H7 (cell line): Measurements from ENCODE around the gene PRPF31. TPM values are rescaled to one million over a fixed set of nuclear protein-coding genes. Genes with fewer than 3 reads are reported as not detected.

ENCODE experiments used
- DNase-seq: peaks from one replicate; pipeline ENCODE4 v3.0.0; 2012
- H3K27me3 ChIP-seq: 2 replicates; pipeline ENCODE4 v1.6.0; 2011; ENCODE audit warnings: mild to moderate bottlenecking, low read length; ENCODE audit not compliant: control insufficient read depth, insufficient read depth
- H3K36me3 ChIP-seq: replicated peaks from 2 replicates; pipeline ENCODE4 v1.5.1; 2011; ENCODE audit warnings: low read length; ENCODE audit not compliant: control insufficient read depth, insufficient read depth
- H3K4me3 ChIP-seq: 2 replicates; pipeline ENCODE4 v1.5.1; 2011; ENCODE audit warnings: low read depth, mild to moderate bottlenecking, control low read depth, low read length, moderate library complexity; ENCODE audit not compliant: insufficient read depth
- total RNA-seq: library from RNA; depleted of rRNA; stranded (reverse); fragments of >200 nt; shearing (Covaris generic); gene quantifications from 2 replicates; pipeline ENCODE4 v1.2.3, GENCODE V29; 2014

The PRPF31 gene
- total RNA-seq, 1 experiment from 2014 or later = 100 TPM

DNA sequence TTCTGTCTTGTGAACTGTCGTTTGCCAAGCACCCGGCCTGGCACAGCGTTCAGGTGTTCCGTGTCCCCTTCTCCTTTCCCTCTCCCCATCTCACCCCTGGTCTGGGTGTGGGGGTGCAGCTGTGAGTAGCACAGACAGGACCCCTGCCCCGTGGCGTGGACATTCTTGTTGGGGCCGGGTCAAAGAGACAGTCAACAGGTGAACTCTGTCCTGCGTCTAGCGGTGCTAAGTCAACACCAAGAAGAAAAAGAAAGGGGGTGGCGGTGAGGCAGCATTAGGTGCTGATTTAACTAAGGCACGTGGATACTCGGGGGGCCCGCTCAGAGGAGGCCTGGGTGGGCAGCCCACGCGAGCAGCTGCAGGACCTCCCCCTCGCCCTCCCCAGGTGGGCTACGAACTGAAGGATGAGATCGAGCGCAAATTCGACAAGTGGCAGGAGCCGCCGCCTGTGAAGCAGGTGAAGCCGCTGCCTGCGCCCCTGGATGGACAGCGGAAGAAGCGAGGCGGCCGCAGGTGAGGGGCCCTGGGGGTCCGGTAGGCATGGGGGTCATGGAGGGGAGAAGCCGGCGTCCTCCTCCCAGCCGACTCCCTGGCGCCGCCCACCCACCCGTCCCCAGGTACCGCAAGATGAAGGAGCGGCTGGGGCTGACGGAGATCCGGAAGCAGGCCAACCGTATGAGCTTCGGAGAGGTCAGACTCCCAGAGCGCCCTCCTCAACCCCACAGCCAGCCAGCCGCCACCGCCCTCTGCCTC, 12.3 kb downstream of the PRPF31 start:
- Histone ChIP-seq H3K36me3 (peaks cover 28% of the 10 kb centered on the region), H3K4me3 (no peak overlapping the region), H3K27me3 (no peaks in the 10 kb centered on the region)
- DNase-seq = peak; percentile 52

DNA sequence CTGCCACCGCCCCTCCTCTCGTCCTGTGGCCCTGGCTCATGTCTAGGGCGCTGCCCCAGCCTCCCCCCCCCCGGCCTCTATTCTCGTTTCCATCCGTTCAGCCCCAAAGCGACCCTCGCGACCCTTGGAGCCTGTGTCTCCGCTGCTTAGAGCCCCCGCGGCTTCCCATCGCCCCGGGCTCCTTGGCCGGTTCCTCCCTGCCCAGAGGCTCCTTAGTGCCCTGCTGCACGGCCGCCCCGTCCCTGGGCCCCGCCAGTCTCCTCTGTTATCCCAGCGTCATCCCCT, 12.8 kb downstream of the PRPF31 start:
- no peak for DNase-seq

DNA sequence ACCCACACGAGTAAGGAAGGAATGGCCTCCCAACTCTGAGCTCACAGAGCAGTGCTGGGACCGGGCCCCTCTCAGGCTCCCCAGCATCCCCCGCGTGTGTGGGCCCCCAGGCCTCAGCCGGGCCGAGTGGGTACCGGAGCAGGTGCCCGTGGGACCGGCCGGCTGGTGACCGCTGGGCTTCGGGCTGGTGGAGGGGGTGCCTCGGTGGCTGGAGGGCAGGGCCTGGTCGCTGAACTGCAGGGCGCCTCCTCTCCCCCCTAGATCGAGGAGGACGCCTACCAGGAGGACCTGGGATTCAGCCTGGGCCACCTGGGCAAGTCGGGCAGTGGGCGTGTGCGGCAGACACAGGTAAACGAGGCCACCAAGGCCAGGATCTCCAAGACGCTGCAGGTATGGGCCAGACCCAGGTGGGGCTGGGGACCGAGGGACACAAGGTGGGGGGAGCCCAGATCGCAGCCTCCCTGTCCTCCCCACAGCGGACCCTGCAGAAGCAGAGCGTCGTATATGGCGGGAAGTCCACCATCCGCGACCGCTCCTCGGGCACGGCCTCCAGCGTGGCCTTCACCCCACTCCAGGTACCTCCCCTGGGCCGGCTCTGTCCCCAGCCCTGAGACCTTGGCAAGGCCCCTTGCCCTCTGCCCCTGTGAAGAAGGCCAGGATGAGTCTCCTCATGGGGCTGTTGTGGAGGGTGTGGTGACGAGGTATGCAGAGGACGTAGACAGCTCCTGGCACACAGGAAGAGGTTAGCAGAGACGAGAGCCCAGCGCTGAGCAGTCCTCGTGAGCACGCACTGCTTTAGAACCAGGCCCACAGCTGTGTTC, 13.5 kb downstream of the PRPF31 start:
- no peak for DNase-seq
- H3K36me3 ChIP-seq = peaks cover 21% of the 10 kb centered on the region
- no peak overlapping the region for H3K4me3 ChIP-seq
- H3K27me3 ChIP-seq = no peaks in the 10 kb centered on the region

More for the DNA sequence above, 12.8 kb downstream of the PRPF31 start:
- H3K4me3 ChIP-seq = no peak overlapping the region
- peaks cover 23% of the 10 kb centered on the region for H3K36me3 ChIP-seq
- no peaks in the 10 kb centered on the region for H3K27me3 ChIP-seq

DNA sequence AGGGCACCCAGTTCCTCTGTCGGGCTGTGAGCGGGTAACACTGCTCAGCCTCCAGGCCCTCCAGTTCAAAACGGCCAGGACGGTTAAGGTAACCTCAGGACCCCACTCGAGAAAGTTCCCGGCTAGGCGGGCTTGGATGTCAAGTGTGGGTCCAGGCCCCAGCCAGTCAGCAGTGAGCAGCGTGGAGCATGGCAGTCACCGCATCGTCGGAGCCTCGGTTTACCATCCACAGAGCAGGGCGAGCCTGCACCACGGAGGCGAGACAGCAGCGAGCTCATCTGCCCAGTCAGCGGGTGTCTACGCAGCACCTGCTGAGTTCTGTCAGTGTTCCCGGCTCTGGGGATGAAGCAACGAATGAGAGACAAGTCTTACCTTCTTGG, 14.1 kb downstream of the PRPF31 start:
- H3K4me3 ChIP-seq = no peak overlapping the region
- DNase-seq = no peak
- H3K27me3 ChIP-seq = no peaks in the 10 kb centered on the region
- peaks cover 19% of the 10 kb centered on the region for H3K36me3 ChIP-seq

DNA sequence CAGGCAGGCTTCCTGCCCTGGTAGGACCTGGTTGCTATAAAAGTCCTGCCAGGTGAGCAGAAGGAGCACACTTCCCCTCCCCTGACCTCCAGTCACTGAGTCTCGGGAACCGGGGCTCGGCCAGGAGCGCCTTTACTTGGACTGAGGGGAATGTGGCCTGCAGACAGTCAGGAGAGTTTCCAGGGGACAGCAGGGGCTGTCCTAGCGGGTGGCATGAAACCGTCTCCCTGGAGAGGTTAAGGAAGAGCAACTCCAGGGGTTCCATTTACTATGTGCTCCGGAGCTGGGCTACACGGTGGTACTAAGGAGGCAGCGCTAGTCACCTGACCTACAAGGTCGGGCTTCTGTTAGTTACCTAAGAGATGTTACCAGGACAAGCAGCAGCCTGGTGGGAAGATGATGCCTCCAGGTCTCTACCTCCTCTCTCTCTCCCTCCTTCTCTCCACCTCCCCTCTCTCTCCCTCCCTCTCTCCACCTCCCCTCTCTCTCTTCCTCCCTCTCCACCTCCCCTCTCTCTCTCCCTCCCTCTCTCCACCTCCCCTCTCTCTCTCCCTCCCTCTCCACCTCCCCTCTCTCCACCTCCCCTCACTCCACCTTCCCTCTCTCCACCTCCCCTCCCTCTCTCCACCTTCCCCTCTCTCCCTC, 17.9 kb downstream of the PRPF31 start:
- DNase-seq = no peak
- no peaks in the 10 kb centered on the region for H3K27me3 ChIP-seq
- H3K4me3 ChIP-seq = no peak overlapping the region
- peaks cover 9% of the 10 kb centered on the region for H3K36me3 ChIP-seq

DNA sequence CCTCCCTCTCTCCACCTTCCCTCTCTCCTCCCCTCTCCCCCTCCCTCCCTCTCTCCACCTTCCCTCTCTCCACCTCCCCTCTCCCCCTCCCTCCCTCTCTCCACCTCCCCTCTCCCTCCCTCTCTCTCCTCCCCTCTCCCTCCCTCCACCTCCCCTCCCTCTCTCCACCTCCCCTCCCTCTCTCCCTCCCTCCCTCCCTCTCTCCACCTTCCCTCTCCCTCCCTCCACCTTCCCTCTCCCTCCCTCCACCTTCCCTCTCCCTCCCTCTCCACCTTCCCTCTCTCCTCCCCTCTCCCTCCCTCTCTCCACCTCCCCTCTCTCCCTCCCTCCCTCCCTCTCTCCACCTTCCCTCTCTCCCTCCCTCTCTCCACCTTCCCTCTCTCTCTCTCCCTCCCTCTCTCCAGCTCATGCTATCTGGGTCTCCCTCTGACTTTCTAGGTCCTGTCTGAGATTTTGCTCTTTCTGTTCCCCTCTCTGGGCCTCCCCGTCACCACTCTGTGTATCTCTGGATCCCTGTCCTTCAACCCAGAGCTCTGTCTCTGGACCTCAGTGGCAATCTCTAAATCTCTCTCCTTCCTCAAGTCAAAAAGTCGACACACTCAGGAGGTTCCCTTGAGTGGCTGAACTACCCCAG, 18.5 kb downstream of the PRPF31 start:
- Histone ChIP-seq H3K4me3 (no peak overlapping the region), H3K36me3 (peaks cover 9% of the 10 kb centered on the region), H3K27me3 (no peaks in the 10 kb centered on the region)
- no peak for DNase-seq

DNA sequence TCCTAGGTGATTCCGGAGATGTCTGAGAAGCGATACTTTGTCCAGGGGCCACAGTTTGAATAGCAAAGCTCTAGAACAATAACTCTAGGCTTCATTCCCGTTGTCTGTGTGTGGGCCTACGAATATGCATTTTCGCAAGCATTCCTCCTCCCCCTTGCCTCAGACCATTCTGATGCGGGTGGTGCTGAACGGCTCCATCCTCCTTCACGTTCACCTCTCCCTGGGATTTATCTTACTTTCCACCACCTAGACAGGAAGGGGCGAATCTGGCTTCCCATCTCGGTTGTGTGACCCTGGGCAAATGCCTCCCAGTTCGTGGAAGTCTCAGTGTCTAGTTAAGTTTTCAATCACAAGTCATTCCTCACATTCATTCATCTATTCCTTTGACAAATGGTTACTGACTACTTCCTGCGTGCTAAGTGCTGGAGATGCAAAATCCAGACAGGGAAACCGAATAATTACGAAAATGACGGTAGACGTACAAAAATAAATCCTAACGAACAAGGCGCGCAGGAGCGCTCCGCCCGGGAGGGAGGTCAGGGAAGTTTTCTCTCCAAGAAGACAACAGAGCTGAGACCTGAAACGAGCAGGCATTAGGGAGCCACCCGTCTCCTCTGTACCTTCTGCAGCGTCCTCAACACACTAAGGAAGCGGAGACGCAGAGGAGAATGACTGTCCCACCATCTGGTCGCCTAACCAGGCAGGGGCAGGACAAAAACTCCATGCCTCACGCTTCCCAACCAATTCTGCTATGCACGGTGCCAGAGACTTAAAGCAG, 20.7 kb downstream of the PRPF31 start:
- no peaks in the 10 kb centered on the region for H3K27me3 ChIP-seq
- no peak for DNase-seq
- peaks cover 3% of the 10 kb centered on the region for H3K36me3 ChIP-seq
- H3K4me3 ChIP-seq = peak overlapping the region; percentile 60

DNA sequence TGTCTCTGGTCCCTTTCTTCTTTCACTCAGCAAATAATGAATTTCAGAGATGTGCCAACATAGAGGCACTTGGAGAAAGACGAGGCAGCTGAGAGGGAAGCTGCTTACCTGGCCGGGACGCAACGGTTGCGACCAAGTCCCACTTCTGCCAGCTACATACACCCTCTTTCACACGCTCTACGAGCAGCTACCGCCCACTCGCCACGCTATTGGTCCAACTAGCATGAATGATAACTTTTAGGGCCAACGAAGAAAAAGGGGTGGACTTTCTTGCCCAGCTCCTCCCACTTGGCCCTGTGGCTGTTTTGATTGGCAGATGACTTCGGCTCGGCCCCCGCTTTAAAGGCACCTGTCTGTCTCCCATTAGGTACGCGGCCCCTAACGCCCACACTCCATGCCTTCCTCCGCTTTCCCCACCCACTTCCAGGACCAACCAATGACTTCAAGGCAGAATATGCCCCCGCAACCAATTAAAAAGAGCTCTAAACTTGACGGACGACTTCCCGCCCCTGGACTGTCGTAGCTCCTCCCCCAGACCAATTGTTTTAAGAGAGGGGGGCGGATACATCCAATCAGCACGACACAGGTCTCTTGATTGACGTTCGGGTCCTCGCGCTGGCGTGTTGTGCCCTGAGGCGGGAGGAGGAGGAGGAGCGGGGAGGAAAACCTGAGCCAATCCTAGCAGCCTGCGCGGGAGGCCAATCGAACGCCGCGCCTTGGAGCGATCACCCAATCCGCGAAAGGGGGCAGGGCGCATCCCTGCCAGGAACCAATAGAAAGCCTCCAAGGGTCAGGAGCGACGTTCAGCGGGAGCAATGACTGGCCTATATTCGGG, 21.5 kb downstream of the PRPF31 start:
- peak; percentile 99 for DNase-seq
- no peaks in the 10 kb centered on the region for H3K27me3 ChIP-seq
- peak overlapping the region; percentile 86 for H3K4me3 ChIP-seq
- peaks cover 2% of the 10 kb centered on the region for H3K36me3 ChIP-seq

DNA sequence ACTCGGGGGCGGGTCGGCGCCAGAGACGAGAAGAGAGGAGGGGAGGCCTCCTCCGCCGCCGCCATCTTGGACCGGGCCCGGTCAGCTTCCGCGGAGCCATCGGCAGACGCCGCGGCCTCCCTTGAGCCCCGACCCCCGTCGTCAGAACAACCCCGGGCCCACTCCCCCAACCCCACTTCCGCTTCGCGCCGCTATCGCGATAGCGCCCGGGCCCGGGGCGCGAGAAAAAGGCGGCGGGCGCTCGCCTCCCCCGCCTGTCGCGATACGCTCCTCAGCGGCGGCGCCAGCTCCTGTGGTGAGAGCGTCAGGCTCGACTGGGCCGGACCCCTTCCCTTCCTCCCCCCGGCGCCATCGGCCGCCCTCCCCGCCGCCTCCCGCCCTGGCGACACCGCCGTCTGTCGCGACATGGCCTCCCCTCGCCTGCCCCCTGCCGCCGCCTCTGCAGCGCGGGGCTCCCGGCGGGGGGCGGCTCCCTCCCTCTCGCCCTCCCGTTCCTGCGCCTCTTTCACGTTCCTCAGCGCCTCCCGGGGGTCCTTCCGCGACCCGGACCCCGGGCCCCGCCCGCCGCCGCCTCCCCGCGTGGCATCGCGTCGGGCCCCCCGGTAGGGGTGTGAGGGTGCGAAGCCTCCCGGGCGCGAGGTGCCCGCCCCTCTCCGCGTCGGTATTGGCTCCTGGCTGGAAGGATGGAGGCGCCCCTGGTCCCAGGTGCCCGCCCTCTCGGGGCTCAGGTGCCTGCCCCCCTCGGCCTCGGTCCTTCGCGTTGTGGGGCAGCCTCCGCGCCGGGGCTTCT, 22.3 kb downstream of the PRPF31 start, which contains the start of gene CNOT3:
TSS of gene CNOT3 (plus strand) at position 64 of the 790 bp plus-strand sequence. CDS start 5,217 bp downstream, outside the sequence.
- peak; percentile 89 for DNase-seq
- Histone ChIP-seq H3K4me3 (peak within 1 kb of the TSS; percentile 86), H3K36me3 (peaks cover 9% of the 10 kb centered on the region), H3K27me3 (no peaks in the 10 kb centered on the region)

DNA sequence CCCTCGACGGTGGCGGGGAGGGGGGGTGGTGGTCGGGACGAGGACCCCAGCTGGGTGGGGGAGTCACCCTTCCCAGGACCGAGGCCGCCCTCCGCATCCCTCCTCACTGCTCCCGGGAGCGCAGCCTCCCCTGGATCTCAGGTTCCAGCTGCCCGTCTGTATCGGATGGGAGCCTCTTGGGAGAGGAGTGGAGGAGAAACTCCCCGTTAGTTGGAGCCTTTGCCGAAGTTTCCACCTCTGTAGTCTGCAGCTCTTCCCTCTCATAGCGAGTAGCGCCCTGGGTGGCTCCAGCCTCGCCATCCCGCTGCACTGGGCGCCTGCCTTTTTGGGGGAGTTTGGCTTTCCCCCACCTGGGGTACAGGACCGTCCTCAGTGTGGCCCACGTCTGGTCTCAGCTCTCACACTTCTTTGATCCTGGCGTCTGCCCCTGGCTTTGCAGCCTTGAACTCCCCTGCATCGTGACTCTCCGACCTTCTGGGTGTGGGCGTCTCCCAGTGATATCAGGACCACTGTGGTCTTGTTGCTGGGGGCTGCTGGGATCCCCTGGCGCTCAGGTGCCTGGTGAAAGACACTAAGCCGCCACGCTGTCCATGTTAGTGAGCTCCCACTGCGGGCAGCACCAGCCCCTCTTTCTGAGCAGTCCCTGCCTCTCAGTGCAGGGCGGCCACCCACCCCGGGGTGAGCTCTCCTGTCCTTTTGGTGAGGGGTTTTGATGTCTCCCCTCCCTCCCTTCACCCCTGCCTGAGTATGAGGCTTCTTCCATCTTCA, 23.1 kb downstream of the PRPF31 start:
- H3K27me3 ChIP-seq = no peaks in the 10 kb centered on the region
- DNase-seq = no peak
- peak overlapping the region; percentile 86 for H3K4me3 ChIP-seq
- H3K36me3 ChIP-seq = peaks cover 15% of the 10 kb centered on the region

DNA sequence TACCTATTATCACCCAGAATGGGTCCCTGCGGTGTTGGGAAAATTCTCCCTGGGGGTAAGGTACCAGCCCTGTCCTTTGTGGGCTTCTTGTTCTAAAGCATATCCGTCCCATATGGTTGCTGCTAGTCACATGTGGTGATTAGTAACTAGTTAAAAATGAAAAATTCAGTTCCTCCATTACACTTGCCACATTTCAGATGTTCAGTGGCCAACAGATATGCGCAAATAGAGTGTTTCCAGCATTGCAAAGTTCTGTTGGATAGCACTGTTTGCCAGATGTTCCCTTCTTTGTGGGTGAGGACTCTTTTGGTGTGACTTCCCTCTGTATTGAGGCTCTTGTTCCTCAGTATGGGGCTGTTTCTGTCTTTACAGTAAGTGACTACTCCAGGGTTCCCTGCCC, 25.8 kb downstream of the PRPF31 start:
- DNase-seq = no peak
- Histone ChIP-seq H3K27me3 (no peaks in the 10 kb centered on the region), H3K36me3 (peaks cover 39% of the 10 kb centered on the region), H3K4me3 (no peak overlapping the region)

DNA sequence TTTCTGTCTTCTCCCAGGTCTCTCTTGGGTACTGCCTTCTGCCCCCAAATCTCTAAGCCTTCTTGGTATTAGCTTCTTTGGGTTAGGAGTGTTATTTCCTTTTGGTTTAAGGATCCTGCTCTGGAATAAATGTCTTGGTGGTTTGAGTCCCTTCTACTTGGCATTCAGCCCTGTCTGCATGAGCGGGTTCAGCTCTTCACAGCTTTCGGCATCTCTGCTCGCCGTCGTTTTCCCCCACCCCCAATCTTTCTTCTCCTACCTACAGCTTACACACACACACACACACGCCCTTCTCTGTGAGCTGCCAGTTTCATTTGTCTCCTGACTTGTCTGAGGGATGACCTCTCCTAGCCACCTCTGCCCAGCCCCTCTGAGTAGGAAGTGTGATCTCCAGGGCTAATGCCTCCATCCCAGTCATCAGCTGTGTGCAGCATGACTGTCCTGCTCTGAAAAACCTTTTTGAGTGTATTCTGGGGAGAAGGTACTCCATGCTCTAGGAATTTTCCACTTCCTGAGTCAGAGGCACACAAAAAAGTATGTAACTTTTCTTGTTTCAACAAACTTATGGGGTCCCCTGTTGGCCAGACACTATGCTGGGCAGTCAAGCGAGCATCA, 26.7 kb downstream of the PRPF31 start:
- H3K36me3 ChIP-seq = peaks cover 49% of the 10 kb centered on the region

More for the DNA sequence above, 26.7 kb downstream of the PRPF31 start:
- no peak overlapping the region for H3K4me3 ChIP-seq
- no peak for DNase-seq
- no peaks in the 10 kb centered on the region for H3K27me3 ChIP-seq
